ENCODE data around the gene CFAP46.
"Not testable (repeated sequence)": the region's sequence is repeated elsewhere in the genome, so short reads cannot be mapped to it uniquely, and the experiment has no call there.

DNA sequence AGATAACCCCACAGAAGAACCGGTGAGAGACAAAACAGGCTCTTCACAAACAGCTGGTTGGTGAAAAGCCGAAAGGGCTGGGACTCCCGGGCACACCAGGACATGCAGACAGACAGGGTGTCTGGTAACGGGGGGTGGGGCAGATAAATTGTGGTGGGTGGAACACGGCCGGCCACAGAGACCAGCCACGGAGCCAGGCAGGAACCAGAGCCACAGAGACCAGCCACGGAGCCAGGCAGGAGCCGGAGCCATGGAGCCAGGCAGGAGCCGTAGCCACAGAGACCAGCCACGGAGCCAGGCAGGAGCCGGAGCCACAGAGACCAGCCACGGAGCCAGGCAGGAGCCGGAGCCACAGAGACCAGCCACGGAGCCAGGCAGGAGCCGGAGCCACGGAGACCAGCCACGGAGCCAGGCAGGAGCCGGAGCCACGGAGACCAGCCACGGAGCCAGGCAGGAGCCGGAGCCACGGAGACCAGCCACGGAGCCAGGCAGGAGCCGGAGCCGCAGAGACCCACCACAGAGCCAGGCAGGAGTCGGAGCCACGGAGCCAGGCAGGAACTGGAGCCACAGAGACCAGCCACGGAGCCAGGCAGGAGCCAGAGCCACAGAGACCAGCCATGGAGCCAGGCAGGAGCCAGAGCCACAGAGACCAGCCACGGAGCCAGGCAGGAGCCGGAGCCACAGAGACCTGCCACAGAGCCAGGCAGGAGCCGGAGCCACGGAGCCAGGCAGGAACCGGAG, 116.4 kb downstream of the CFAP46 start:
- TF ChIP-seq, protein P1, sequence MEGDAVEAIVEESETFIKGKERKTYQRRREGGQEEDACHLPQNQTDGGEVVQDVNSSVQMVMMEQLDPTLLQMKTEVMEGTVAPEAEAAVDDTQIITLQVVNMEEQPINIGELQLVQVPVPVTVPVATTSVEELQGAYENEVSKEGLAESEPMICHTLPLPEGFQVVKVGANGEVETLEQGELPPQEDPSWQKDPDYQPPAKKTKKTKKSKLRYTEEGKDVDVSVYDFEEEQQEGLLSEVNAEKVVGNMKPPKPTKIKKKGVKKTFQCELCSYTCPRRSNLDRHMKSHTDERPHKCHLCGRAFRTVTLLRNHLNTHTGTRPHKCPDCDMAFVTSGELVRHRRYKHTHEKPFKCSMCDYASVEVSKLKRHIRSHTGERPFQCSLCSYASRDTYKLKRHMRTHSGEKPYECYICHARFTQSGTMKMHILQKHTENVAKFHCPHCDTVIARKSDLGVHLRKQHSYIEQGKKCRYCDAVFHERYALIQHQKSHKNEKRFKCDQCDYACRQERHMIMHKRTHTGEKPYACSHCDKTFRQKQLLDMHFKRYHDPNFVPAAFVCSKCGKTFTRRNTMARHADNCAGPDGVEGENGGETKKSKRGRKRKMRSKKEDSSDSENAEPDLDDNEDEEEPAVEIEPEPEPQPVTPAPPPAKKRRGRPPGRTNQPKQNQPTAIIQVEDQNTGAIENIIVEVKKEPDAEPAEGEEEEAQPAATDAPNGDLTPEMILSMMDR (IDR thresholded peaks at IDR 0.05) = not testable (repeated sequence)
- not testable (repeated sequence) for TF ChIP-seq POLR2A (IDR thresholded peaks at IDR 0.05)

All from adrenal gland (tissue), 5 donors.